K562 (cell line): ENCODE measurements around the gene TBC1D2B. TPM values are rescaled to one million over a fixed set of nuclear protein-coding genes. Genes with fewer than 3 reads are reported as not detected.

Experiments used
- BCLAF1 ChIP-seq, 2 experiments: fragments of 450-650 bp in 1 of 2; IDR thresholded peaks; 2 replicates each; pipeline ENCODE4 v1.6.1; 2011 to 2017; ENCODE audit warnings: low read depth in 2 of 2, antibody characterized with exemption in 1 of 2, borderline replicate concordance in 1 of 2, low read length in 1 of 2, mild to moderate bottlenecking in 1 of 2, mixed read lengths in 1 of 2; ENCODE audit not compliant: control insufficient read depth in 1 of 2
- DPF2 ChIP-seq: fragments of 450-650 bp; IDR thresholded peaks from 2 replicates; pipeline ENCODE4 v1.6.1; 2016
- ELF2 ChIP-seq: fragments of 250-450 bp; sonication (Bioruptor Pico); IDR thresholded peaks from 2 replicates; pipeline ENCODE4 v1.5.0; 2021; ENCODE audit warnings: mild to moderate bottlenecking
- HNRNPK ChIP-seq: fragments of 200-400 bp; formaldehyde crosslinking; IDR thresholded peaks from one replicate; pipeline ENCODE4 v1.6.1; 2018; ENCODE audit warnings: mild to moderate bottlenecking, low read depth, low read length; ENCODE audit not compliant: poor library complexity, severe bottlenecking
- IRF2 ChIP-seq: sonication (generic); formaldehyde crosslinking; IDR thresholded peaks from 2 replicates; pipeline ENCODE4 v1.8.1; 2022; ENCODE audit warnings: mild to moderate bottlenecking, missing genetic modification reagents
- MED1 ChIP-seq: sonication (generic); formaldehyde crosslinking; IDR thresholded peaks from 2 replicates; pipeline ENCODE4 v1.8.1; 2023; ENCODE audit warnings: missing genetic modification reagents, borderline replicate concordance
- NFIX ChIP-seq: fragments of 250-450 bp; sonication (Bioruptor Pico); IDR thresholded peaks from 2 replicates; pipeline ENCODE4 v1.4.0; 2020; ENCODE audit warnings: low read depth, mild to moderate bottlenecking, moderate library complexity
- NFXL1 ChIP-seq: fragments of 450-650 bp; formaldehyde crosslinking; IDR thresholded peaks from 2 replicates; pipeline ENCODE4 v1.4.0; 2021; ENCODE audit warnings: mild to moderate bottlenecking
- NR2C2 ChIP-seq, 2 experiments: fragments of 200-800 bp in 1 of 2; sonication (Bioruptor generic) in 1 of 2; sonication (generic) in 1 of 2; formaldehyde crosslinking in 1 of 2; IDR thresholded peaks; 2 replicates each; pipeline versions ENCODE4 v1.6.1 to v1.8.0; 2016 to 2022; ENCODE audit warnings: mild to moderate bottlenecking in 1 of 2, missing compliant biosample characterization in 1 of 2, missing genetic modification characterization in 1 of 2, missing genetic modification reagents in 1 of 2
- SRSF7 ChIP-seq: fragments of 200-400 bp; formaldehyde crosslinking; optimal IDR thresholded peaks from 2 replicates; pipeline ENCODE3; 2017; ENCODE audit warnings: mild to moderate bottlenecking, low read depth, low read length
- polyA plus RNA-seq, 8 experiments: library from polyadenylated mRNA; depleted of rRNA in 4 of 8; stranded (reverse) in 5 of 8; unstranded in 3 of 8; fragments of >200 nt; fragmentation: Nextera tagmentation in 2 of 8; fragmentation: Illumina TruSeq in 1 of 8; extraction: Ambion mirVana in 2 of 8; extraction: Trizol in 1 of 8; gene quantifications; 2 replicates each; pipeline versions ENCODE4 v1.2.1 to v1.2.3, GENCODE V29; 2011 to 2014; ENCODE audit warnings: inconsistent platforms in 1 of 8, missing spikeins in 1 of 8
- total RNA-seq, 7 experiments: library from RNA; depleted of rRNA in 6 of 7; stranded (reverse); fragments of >200 nt in 6 of 7; fragmentation: Illumina TruSeq in 2 of 7; extraction: Trizol in 2 of 7; gene quantifications; 2 replicates each; pipeline versions ENCODE4 v1.2.1 to v1.2.3, GENCODE V29; 2011 to 2021; ENCODE audit warnings: low replicate concordance in 1 of 7

Gene TBC1D2B
- total and polyA plus RNA-seq, 9 of the 15 experiments (the other 6 are each of a cell fraction or from before 2014, with no cell fraction given), result 0.15 to 16.3 (median 8.9) TPM

- TF ChIP-seq BCLAF1 (IDR thresholded peaks at IDR 0.05; ENCODE audit: borderline replicate concordance in 1 of 2, control insufficient read depth in 1 of 2, low read depth in 2 of 2, low read length in 1 of 2), result no peak
- no peak for TF ChIP-seq SRSF7
- no peak for TF ChIP-seq NR2C2 (CRISPR knock-in tag; IDR thresholded peaks at IDR 0.05)
- no peak for TF ChIP-seq NR2C2 (tag; IDR thresholded peaks at IDR 0.05)
- TF ChIP-seq MED1 (CRISPR knock-in tag), result no peak
- no peak for TF ChIP-seq NFXL1 (CRISPR knock-in tag)
- no peak for TF ChIP-seq NFIX (CRISPR knock-in tag)
- TF ChIP-seq DPF2, result no peak
- TF ChIP-seq IRF2, result no peak
- TF ChIP-seq HNRNPK, result no peak
- no peak for TF ChIP-seq ELF2
Observed at GRCh38 chr15:78097667-78098066, 20.2 kb upstream of the TBC1D2B start (continued).
